GM19099 (cell line): ENCODE results near the gene POU6F2.

ENCODE experiments used
- POLR2A ChIP-seq: IDR thresholded peaks from 3 replicates; pipeline ENCODE4 v1.6.1; 2011; ENCODE audit warnings: low read depth; ENCODE audit not compliant: insufficient read length; ENCODE audit errors: extremely low read depth

POU6F2 gene

DNA sequence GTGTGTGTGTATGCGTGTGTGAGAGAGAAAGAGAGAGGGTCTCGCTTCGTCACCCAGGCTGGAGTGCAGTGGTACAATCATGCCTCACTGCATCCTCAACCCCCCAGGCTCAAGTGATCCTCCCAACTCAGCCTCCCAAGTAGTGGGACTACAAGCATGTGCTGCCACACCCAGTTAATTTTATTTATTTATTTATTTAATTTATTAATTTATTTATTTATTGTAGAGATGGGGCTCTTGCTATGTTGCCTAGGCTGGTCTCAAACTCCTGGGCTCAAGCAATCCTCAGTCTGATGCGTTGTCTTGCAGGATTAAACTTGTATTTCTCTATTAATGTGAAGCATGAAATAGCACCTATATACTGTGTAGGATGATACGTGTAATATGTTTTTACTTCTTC is 21.8 kb upstream of the POU6F2 start:
- no peak for TF ChIP-seq POLR2A

GRCh38 chr7:38962028-38962427 is 15.7 kb upstream of the POU6F2 start:
- TF ChIP-seq POLR2A: no peak

GRCh38 chr7:38964921-38965320 is 12.8 kb upstream of the POU6F2 start:
- TF ChIP-seq POLR2A: no peak

DNA sequence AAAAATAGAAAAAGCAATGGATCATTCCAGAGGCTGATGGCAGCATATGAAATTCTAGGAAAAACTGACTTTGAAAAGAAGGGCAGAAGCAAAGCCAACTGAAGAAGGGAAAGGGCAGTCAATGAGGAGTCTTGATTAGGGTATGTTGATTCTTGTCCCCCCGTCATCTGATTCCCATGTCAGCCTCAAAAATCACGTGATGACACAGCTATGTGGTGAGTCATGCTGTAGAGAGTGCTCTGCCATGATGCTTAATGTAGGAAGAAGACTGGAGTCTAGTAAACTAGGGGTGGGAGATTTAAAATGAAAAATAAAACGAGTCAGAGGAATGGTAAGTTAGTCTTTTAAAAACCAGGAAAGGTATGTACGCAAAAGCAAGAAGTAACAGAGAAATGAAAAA is 3.9 kb upstream of the POU6F2 start:
- TF ChIP-seq POLR2A: no peak

DNA sequence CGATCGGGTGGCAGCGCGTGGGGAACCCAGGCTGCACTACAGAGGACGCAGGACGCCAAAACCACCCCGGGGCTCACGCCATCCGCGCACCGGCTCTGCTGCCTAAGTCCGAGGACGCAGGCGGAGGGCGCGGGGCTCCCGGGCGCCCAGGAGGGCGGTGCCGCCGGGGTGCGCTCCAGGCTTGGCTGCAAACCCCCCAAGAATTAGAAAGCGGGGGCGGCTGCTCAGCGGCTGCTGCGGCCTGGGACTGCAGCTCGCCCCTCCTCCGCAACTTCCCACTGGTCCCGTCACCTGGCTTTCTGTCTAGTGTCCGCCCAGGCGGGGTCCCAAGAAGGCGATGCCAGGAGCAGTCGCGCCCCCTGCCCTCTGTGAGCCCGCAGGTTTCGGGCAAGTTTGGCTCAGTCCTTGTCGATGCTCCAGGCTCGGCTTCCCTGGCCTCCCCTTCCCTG is 1.7 kb upstream of the POU6F2 start:
- no peak for TF ChIP-seq POLR2A

DNA sequence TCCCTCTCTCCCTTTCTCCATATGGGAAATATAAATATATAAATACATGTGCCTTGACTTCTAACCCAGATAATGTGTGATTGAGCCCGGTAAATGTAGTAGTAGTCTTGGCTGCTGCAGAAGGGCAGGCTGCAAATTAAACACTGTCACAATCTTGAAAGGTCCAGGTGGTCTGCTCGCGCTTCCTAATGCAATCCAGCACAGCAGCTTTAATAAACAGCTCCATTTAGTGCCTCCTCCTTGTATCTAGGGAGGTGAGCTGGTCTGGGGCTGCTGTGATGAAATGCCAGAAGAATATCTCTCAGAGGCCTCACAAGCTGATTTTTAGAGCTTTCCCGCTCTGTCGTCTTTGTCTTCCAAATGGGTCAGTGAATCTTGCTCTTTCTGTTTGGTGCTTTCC is 782 bp downstream of the POU6F2 start:
- no peak for TF ChIP-seq POLR2A

- TF ChIP-seq POLR2A: no peak
These were observed 14.5 kb downstream of the POU6F2 start for GRCh38 chr7:38992203-38992602.

- TF ChIP-seq POLR2A: no peak
These were observed 23.9 kb downstream of the POU6F2 start for GRCh38 chr7:39001595-39001994.

- no peak for TF ChIP-seq POLR2A
These were observed 25.0 kb downstream of the POU6F2 start for GRCh38 chr7:39002755-39003154.

DNA sequence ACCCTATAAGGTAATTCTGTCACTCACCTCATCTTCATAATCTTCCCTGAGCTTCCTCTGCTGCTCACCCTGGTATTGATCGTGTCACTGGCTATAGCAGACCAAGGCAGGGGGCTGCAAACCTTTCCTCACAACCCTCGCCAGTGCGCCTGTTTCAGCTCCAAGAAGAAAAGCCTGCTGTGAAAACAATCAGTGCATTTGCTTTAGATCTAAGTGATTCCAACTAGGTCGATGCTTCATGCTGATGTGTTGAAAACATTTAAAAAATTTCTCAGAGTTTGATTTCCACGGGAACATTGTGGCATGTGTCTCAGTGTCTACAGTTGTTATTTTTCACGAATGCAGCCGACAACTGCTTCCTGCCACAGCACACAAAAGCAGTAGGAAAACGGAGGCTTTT is 27.3 kb downstream of the POU6F2 start:
- no peak for TF ChIP-seq POLR2A

GRCh38 chr7:39005461-39005860 is 27.8 kb downstream of the POU6F2 start:
- no peak for TF ChIP-seq POLR2A

GRCh38 chr7:39016609-39017008 is 38.9 kb downstream of the POU6F2 start:
- no peak for TF ChIP-seq POLR2A

DNA sequence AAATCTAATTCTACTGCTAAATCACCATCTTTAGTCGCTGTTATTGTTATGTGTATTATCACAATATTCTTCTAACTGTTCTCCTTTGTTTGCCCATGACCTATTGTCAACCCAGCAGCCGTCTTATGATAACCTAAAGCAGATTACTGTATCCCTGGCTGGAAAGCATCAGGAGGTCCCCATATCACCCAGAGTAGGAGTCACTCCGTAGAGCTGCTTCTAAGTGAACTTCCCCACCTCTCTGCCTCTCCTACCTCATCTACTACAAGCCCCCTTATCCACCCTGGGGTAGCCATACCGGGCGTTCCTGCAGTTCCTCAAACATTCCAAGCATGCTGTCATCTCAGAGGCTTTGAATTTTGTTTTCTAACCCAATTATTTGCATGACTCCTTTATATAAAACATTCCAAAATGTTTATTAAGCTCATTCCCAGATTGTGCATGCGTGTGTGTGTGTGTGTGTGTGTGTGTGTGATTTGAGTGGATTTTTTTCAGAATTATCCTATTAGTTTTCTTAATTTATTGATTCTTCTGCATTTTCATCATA is 39.7 kb downstream of the POU6F2 start:
- TF ChIP-seq POLR2A: no peak

DNA sequence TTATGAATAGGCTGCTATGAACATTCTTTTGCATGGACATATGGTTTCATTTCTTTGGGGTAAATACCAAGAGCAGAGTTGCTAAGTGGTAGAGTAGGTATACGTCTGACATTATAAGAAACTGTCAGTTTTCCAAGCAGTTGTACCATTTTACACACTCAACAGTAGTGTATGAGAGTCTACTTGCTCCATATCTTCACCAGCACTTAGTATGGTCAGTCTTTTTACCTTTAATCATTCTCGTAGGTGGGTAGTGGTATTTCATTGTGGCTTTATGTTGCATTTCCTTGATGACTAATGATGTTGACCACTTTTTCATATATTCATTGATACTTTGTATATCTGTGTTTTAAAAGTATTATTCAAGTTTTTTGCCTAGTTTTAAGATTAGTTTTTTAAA is 45.1 kb downstream of the POU6F2 start:
- TF ChIP-seq POLR2A: no peak

DNA sequence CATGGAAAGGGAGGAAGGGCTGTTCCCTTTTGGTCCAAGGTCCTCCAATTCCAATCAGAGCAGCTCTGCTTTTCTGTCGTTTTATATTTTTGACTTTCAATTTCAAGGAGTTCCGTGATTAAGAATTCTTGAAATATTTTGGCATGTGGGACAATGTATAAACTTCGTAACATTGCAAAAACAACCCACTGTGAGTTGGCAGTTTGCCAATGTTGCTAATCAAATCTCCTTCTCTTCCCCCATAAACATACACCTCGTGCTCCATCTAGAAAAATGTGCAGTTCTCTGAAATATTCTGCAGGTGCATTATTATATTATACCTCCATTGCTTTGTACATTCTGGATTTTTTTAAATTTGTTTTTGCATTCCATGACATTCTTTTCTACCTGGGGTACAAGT is 49.8 kb downstream of the POU6F2 start:
- no peak for TF ChIP-seq POLR2A

- TF ChIP-seq POLR2A: no peak
These were observed 56.3 kb downstream of the POU6F2 start for GRCh38 chr7:39033885-39034624.

DNA sequence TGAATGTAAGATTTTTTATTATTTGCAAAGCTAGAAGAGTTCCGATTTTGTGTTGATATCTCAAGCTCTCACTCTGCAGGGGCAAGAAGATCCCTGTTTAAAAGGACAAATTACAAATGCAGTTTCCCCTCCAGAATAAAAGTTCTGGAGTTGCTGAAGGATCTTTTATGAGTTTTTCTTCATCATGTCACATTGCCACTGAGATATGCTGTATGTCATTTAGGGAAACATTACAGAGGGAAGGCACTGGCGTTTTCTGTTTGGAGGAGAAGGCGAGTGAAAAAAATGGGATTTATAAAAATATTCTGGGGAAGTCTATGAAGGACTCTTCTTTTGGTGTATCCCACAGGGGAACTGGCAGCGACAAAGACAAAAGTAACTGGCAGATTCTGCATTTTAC is 57.4 kb downstream of the POU6F2 start:
- no peak for TF ChIP-seq POLR2A
